Measurements from ENCODE around the gene ZSWIM3.
"Not testable (repeated sequence)": the region's sequence is repeated elsewhere in the genome, so short reads cannot be mapped to it uniquely, and the experiment has no call there.

The ZSWIM3 gene

GRCh38 chr20:45897289-45897688, 39.9 kb downstream of the ZSWIM3 start:
- TF ChIP-seq CTCF (IDR thresholded peaks at IDR 0.05; ENCODE audit: insufficient read depth, low read depth, low read length, missing control alignments), result no peak
- DNase-seq (ENCODE audit: low read depth), result no peak
- no peak overlapping the region for H3K4me3 ChIP-seq (ENCODE audit: low read length)

- no peak for TF ChIP-seq CTCF (IDR thresholded peaks at IDR 0.05; ENCODE audit: insufficient read depth, low read depth, low read length, missing control alignments)
- no peak overlapping the region for H3K4me3 ChIP-seq (ENCODE audit: low read length)
- no peak for DNase-seq (ENCODE audit: low read depth)
Measured at GRCh38 chr20:45897692-45898091, 40.3 kb downstream of the ZSWIM3 start.

GRCh38 chr20:45898285-45898684, 40.9 kb downstream of the ZSWIM3 start:
- H3K4me3 ChIP-seq (ENCODE audit: low read length), result no peak overlapping the region
- DNase-seq (ENCODE audit: low read depth), result no peak
- no peak for TF ChIP-seq CTCF (IDR thresholded peaks at IDR 0.05; ENCODE audit: insufficient read depth, low read depth, low read length, missing control alignments)

GRCh38 chr20:45899046-45899835, 41.8 kb downstream of the ZSWIM3 start:
- DNase-seq (ENCODE audit: low read depth), result no peak
- H3K4me3 ChIP-seq (ENCODE audit: low read length), result no peak overlapping the region
- TF ChIP-seq CTCF (IDR thresholded peaks at IDR 0.05; ENCODE audit: insufficient read depth, low read depth, low read length, missing control alignments), result no peak

GRCh38 chr20:45901332-45901731, 43.9 kb downstream of the ZSWIM3 start:
- H3K4me3 ChIP-seq (ENCODE audit: low read length); DNase-seq (ENCODE audit: low read depth): not testable (repeated sequence)

GRCh38 chr20:45902199-45902701, 44.8 kb downstream of the ZSWIM3 start:
- H3K4me3 ChIP-seq (ENCODE audit: low read length), result no peak overlapping the region

More at GRCh38 chr20:45902199-45902701, 44.8 kb downstream of the ZSWIM3 start:
- no peak for DNase-seq (ENCODE audit: low read depth)
- TF ChIP-seq CTCF (IDR thresholded peaks at IDR 0.05; ENCODE audit: insufficient read depth, low read depth, low read length, missing control alignments), result no peak
